Osteocyte (in vitro differentiated cells): ENCODE data around the gene ACTR1A. TPM values are rescaled to one million over a fixed set of nuclear protein-coding genes. Genes with fewer than 3 reads are reported as not detected.

ENCODE experiments used
- DNase-seq: peaks from one replicate; pipeline ENCODE4 v3.0.0; 2021; ENCODE audit warnings: mixed read lengths; ENCODE audit not compliant: unreplicated experiment; ENCODE audit errors: extremely low spot score
- H3K27ac Mint-ChIP-seq: one replicate; pipeline ENCODE4 v1.8.0; 2021; ENCODE audit warnings: mild to moderate bottlenecking, mixed read lengths; ENCODE audit not compliant: unreplicated experiment
- H3K27me3 Mint-ChIP-seq: one replicate; pipeline ENCODE4 v1.8.0; 2021; ENCODE audit warnings: mixed read lengths; ENCODE audit not compliant: unreplicated experiment
- H3K36me3 Mint-ChIP-seq: one replicate; pipeline ENCODE4 v1.8.0; 2021; ENCODE audit warnings: mixed read lengths; ENCODE audit not compliant: unreplicated experiment
- H3K4me1 Mint-ChIP-seq: one replicate; pipeline ENCODE4 v1.8.0; 2021; ENCODE audit warnings: mixed read lengths; ENCODE audit not compliant: unreplicated experiment
- H3K4me3 Mint-ChIP-seq: one replicate; pipeline ENCODE4 v1.8.0; 2021; ENCODE audit warnings: mild to moderate bottlenecking, moderate library complexity, mixed read lengths; ENCODE audit not compliant: unreplicated experiment
- H3K9me3 Mint-ChIP-seq: one replicate; pipeline ENCODE4 v1.8.0; 2021; ENCODE audit warnings: mixed read lengths; ENCODE audit not compliant: unreplicated experiment
- CTCF ChIP-seq: fragments of 200-600 bp; sonication (generic); IDR thresholded peaks from 2 replicates; pipeline ENCODE4 v1.5.0; 2021; ENCODE audit warnings: antibody characterized with exemption, mild to moderate bottlenecking, moderate library complexity
- total RNA-seq: library from RNA; stranded (reverse); gene quantifications from 2 replicates; pipeline ENCODE4 v1.2.1, GENCODE V29; 2021

ACTR1A gene
- total RNA-seq, 1 donor from 2014 or later = 123 TPM

GRCh38 chr10:102524746-102525145 is 22.2 kb upstream of the ACTR1A start:
- Mint-ChIP-seq H3K4me3 (no peak overlapping the region), H3K27me3 (no peaks in the 10 kb centered on the region), H3K4me1 (peaks cover 3% of the 10 kb centered on the region), H3K9me3 (no peaks in the 10 kb centered on the region), H3K36me3 (peaks cover 16% of the 10 kb centered on the region), H3K27ac (no peak overlapping the region)
- no peak for DNase-seq
- no peak for TF ChIP-seq CTCF

GRCh38 chr10:102523250-102524029 is 20.9 kb upstream of the ACTR1A start:
- Mint-ChIP-seq H3K4me1 (peaks cover 3% of the 10 kb centered on the region), H3K27ac (no peak overlapping the region), H3K9me3 (no peaks in the 10 kb centered on the region), H3K36me3 (peaks cover 16% of the 10 kb centered on the region), H3K27me3 (no peaks in the 10 kb centered on the region), H3K4me3 (no peak overlapping the region)
- DNase-seq = no peak
- TF ChIP-seq CTCF = no peak

GRCh38 chr10:102522874-102523249 is 20.4 kb upstream of the ACTR1A start:
- Mint-ChIP-seq H3K36me3 (peaks cover 16% of the 10 kb centered on the region), H3K27me3 (no peaks in the 10 kb centered on the region), H3K4me3 (no peak overlapping the region), H3K4me1 (peaks cover 3% of the 10 kb centered on the region), H3K9me3 (no peaks in the 10 kb centered on the region), H3K27ac (no peak overlapping the region)
- no peak for DNase-seq
- TF ChIP-seq CTCF = no peak

GRCh38 chr10:102519246-102519825 is 16.8 kb upstream of the ACTR1A start:
- Mint-ChIP-seq H3K9me3 (no peaks in the 10 kb centered on the region), H3K4me1 (no peaks in the 10 kb centered on the region), H3K36me3 (peaks cover 13% of the 10 kb centered on the region), H3K27me3 (no peaks in the 10 kb centered on the region), H3K4me3 (no peak overlapping the region), H3K27ac (no peak overlapping the region)
- DNase-seq = no peak
- no peak for TF ChIP-seq CTCF

- no peaks in the 10 kb centered on the region for H3K4me1 Mint-ChIP-seq
- no peaks in the 10 kb centered on the region for H3K9me3 Mint-ChIP-seq
- TF ChIP-seq CTCF = no peak
- H3K4me3 Mint-ChIP-seq = no peak overlapping the region
- peaks cover 17% of the 10 kb centered on the region for H3K36me3 Mint-ChIP-seq
- H3K27ac Mint-ChIP-seq = no peak overlapping the region
- H3K27me3 Mint-ChIP-seq = no peaks in the 10 kb centered on the region
- DNase-seq = no peak
Measured at GRCh38 chr10:102517553-102517952, 15.0 kb upstream of the ACTR1A start.
